ENCODE data around the gene SOX6. TPM values are rescaled to one million over a fixed set of nuclear protein-coding genes. Genes with fewer than 3 reads are reported as not detected.

SOX6 gene
- total RNA-seq, 1 donor from 2014 or later, result 13.4 TPM

- Mint-ChIP-seq H3K4me3 (ENCODE audit: unreplicated experiment) (no peak overlapping the region), H3K9me3 (ENCODE audit: unreplicated experiment) (no peaks in the 10 kb centered on the region), H3K27ac (ENCODE audit: unreplicated experiment) (no peak overlapping the region), H3K36me3 (ENCODE audit: unreplicated experiment) (no peaks in the 10 kb centered on the region), H3K4me1 (ENCODE audit: unreplicated experiment) (peaks cover 31% of the 10 kb centered on the region), H3K27me3 (ENCODE audit: unreplicated experiment) (no peaks in the 10 kb centered on the region)
- no peak for TF ChIP-seq CTCF (IDR thresholded peaks at IDR 0.05)
- DNase-seq (ENCODE audit: extremely low spot score, unreplicated experiment), result no peak
These were observed 199.0 kb downstream of the SOX6 start for GRCh38 chr11:16157327-16157726.

- TF ChIP-seq CTCF (IDR thresholded peaks at IDR 0.05), result no peak
- no peaks in the 10 kb centered on the region for H3K9me3 Mint-ChIP-seq (ENCODE audit: unreplicated experiment)
- no peaks in the 10 kb centered on the region for H3K27me3 Mint-ChIP-seq (ENCODE audit: unreplicated experiment)
- DNase-seq (ENCODE audit: extremely low spot score, unreplicated experiment), result no peak
- H3K36me3 Mint-ChIP-seq (ENCODE audit: unreplicated experiment), result no peaks in the 10 kb centered on the region
- no peak overlapping the region for H3K4me3 Mint-ChIP-seq (ENCODE audit: unreplicated experiment)
- H3K27ac Mint-ChIP-seq (ENCODE audit: unreplicated experiment), result no peak overlapping the region
- peaks cover 34% of the 10 kb centered on the region for H3K4me1 Mint-ChIP-seq (ENCODE audit: unreplicated experiment)
These were observed 200.9 kb downstream of the SOX6 start for GRCh38 chr11:16155448-16155847.

- TF ChIP-seq CTCF (IDR thresholded peaks at IDR 0.05), result no peak
- no peaks in the 10 kb centered on the region for H3K36me3 Mint-ChIP-seq (ENCODE audit: unreplicated experiment)
- no peak overlapping the region for H3K4me3 Mint-ChIP-seq (ENCODE audit: unreplicated experiment)
- H3K4me1 Mint-ChIP-seq (ENCODE audit: unreplicated experiment), result peaks cover 32% of the 10 kb centered on the region
- H3K27ac Mint-ChIP-seq (ENCODE audit: unreplicated experiment), result no peak overlapping the region
- H3K9me3 Mint-ChIP-seq (ENCODE audit: unreplicated experiment), result no peaks in the 10 kb centered on the region
- H3K27me3 Mint-ChIP-seq (ENCODE audit: unreplicated experiment), result no peaks in the 10 kb centered on the region
- no peak for DNase-seq (ENCODE audit: extremely low spot score, unreplicated experiment)
These were observed 201.5 kb downstream of the SOX6 start for GRCh38 chr11:16154715-16155396.

- no peak overlapping the region for H3K27ac Mint-ChIP-seq (ENCODE audit: unreplicated experiment)
- H3K27me3 Mint-ChIP-seq (ENCODE audit: unreplicated experiment), result no peaks in the 10 kb centered on the region
- no peaks in the 10 kb centered on the region for H3K9me3 Mint-ChIP-seq (ENCODE audit: unreplicated experiment)
- no peak for TF ChIP-seq CTCF (IDR thresholded peaks at IDR 0.05)
- no peaks in the 10 kb centered on the region for H3K36me3 Mint-ChIP-seq (ENCODE audit: unreplicated experiment)
- DNase-seq (ENCODE audit: extremely low spot score, unreplicated experiment), result no peak
- H3K4me1 Mint-ChIP-seq (ENCODE audit: unreplicated experiment), result peaks cover 40% of the 10 kb centered on the region
- no peak overlapping the region for H3K4me3 Mint-ChIP-seq (ENCODE audit: unreplicated experiment)
These were observed 202.4 kb downstream of the SOX6 start for GRCh38 chr11:16153951-16154350.

- H3K9me3 Mint-ChIP-seq (ENCODE audit: unreplicated experiment), result no peaks in the 10 kb centered on the region
- no peak overlapping the region for H3K4me3 Mint-ChIP-seq (ENCODE audit: unreplicated experiment)
- H3K27ac Mint-ChIP-seq (ENCODE audit: unreplicated experiment), result no peak overlapping the region
- DNase-seq (ENCODE audit: extremely low spot score, unreplicated experiment), result no peak
- H3K4me1 Mint-ChIP-seq (ENCODE audit: unreplicated experiment), result peaks cover 56% of the 10 kb centered on the region
- TF ChIP-seq CTCF (IDR thresholded peaks at IDR 0.05), result no peak
- no peaks in the 10 kb centered on the region for H3K27me3 Mint-ChIP-seq (ENCODE audit: unreplicated experiment)
- H3K36me3 Mint-ChIP-seq (ENCODE audit: unreplicated experiment), result no peaks in the 10 kb centered on the region
These were observed 205.2 kb downstream of the SOX6 start for GRCh38 chr11:16151138-16151537.
